Neural progenitor cell (in vitro differentiated cells): Measurements from ENCODE around the gene GSAP.

Experiments used
- CTCF ChIP-seq: fragments of 200-600 bp; sonication (generic); IDR thresholded peaks from 2 replicates; pipeline ENCODE4 v1.5.1; 2017; ENCODE audit warnings: antibody characterized with exemption, mild to moderate bottlenecking
- EZH2 ChIP-seq: fragments of 200-600 bp; sonication (generic); IDR thresholded peaks from 2 replicates; pipeline ENCODE4 v1.6.1; 2017; ENCODE audit warnings: antibody characterized with exemption, mild to moderate bottlenecking, moderate library complexity
- EZH2phosphoT487 ChIP-seq: fragments of 200-600 bp; sonication (generic); IDR thresholded peaks from 2 replicates; pipeline ENCODE4 v1.6.1; 2017; ENCODE audit warnings: antibody characterized with exemption

GRCh38 chr7:77461842-77462241, 45.7 kb upstream of the GSAP start:
- no peak for TF ChIP-seq CTCF
- no peak for TF ChIP-seq EZH2phosphoT487
- no peak for TF ChIP-seq EZH2
